ENCODE results near the gene TFF1. TPM values are rescaled to one million over a fixed set of nuclear protein-coding genes. Genes with fewer than 3 reads are reported as not detected.

TFF1 gene
- total RNA-seq, 2 experiments from 2014 or later = 1.1 TPM; not detected in 1

- POLR2A ChIA-PET = no interaction called here
These were observed 10.3 kb downstream of the TFF1 start for GRCh38 chr21:42356046-42356445.

GRCh38 chr21:42353623-42354022 lies 12.7 kb downstream of the TFF1 start:
- TF ChIP-seq CTCF (IDR thresholded peaks at IDR 0.05) = no peak
- ChIA-PET CTCF (interaction anchor here (0.8 kb wide), 1 partner anchor 15 kb away, joined by 3 read pairs; no protein-coding TSS in a partner anchor), POLR2A (interaction anchor here (0.9 kb wide), 1 partner anchor 22 kb away, joined by 3 read pairs; no protein-coding TSS in a partner anchor)
- DNase-seq (no peak), ATAC-seq (no peak)
- intact Hi-C loops (cut with micrococcal nuclease) = no loop called here
- Mint-ChIP-seq H3K27ac (no peak overlapping the region), H3K4me1 (ENCODE audit: low read depth) (no peaks in the 10 kb centered on the region), H3K27me3 (no peaks in the 10 kb centered on the region), H3K9me3 (peaks cover 17% of the 10 kb centered on the region), H3K4me3 (no peak overlapping the region), H3K36me3 (ENCODE audit: low read depth) (peaks cover 2% of the 10 kb centered on the region)

More at GRCh38 chr21:42356046-42356445, 10.3 kb downstream of the TFF1 start:
- Mint-ChIP-seq H3K36me3 (ENCODE audit: low read depth) (peaks cover 2% of the 10 kb centered on the region), H3K4me1 (ENCODE audit: low read depth) (no peaks in the 10 kb centered on the region), H3K27me3 (no peaks in the 10 kb centered on the region), H3K4me3 (no peak overlapping the region), H3K27ac (no peak overlapping the region), H3K9me3 (peaks cover 18% of the 10 kb centered on the region)
- DNase-seq (no peak), ATAC-seq (no peak)
- CTCF ChIA-PET = no interaction called here
- no peak for TF ChIP-seq CTCF (IDR thresholded peaks at IDR 0.05)
- intact Hi-C loops (cut with micrococcal nuclease) = no loop called here

- peaks cover 17% of the 10 kb centered on the region for H3K9me3 Mint-ChIP-seq
- DNase-seq (no peak), ATAC-seq (no peak)
- H3K27me3 Mint-ChIP-seq = no peaks in the 10 kb centered on the region
- ChIA-PET CTCF (no interaction called here), POLR2A (no interaction called here)
- H3K4me1 Mint-ChIP-seq (ENCODE audit: low read depth) = no peaks in the 10 kb centered on the region
- H3K36me3 Mint-ChIP-seq (ENCODE audit: low read depth) = peaks cover 2% of the 10 kb centered on the region
- H3K4me3 Mint-ChIP-seq = no peak overlapping the region
- no peak for TF ChIP-seq CTCF (IDR thresholded peaks at IDR 0.05)
- intact Hi-C loops (cut with micrococcal nuclease) = no loop called here
- H3K27ac Mint-ChIP-seq = no peak overlapping the region
These were observed 13.8 kb downstream of the TFF1 start for GRCh38 chr21:42352441-42353095.

GRCh38 chr21:42351626-42352440 lies 14.5 kb downstream of the TFF1 start:
- intact Hi-C loops (cut with micrococcal nuclease) = no loop called here
- ChIA-PET CTCF (no interaction called here), POLR2A (no interaction called here)
- H3K27ac Mint-ChIP-seq = no peak overlapping the region
- peaks cover 2% of the 10 kb centered on the region for H3K36me3 Mint-ChIP-seq (ENCODE audit: low read depth)
- H3K27me3 Mint-ChIP-seq = no peaks in the 10 kb centered on the region
- H3K9me3 Mint-ChIP-seq = peaks cover 17% of the 10 kb centered on the region
- H3K4me1 Mint-ChIP-seq (ENCODE audit: low read depth) = no peaks in the 10 kb centered on the region
- DNase-seq (no peak), ATAC-seq (no peak)
- no peak overlapping the region for H3K4me3 Mint-ChIP-seq
- no peak for TF ChIP-seq CTCF (IDR thresholded peaks at IDR 0.05)

- POLR2A ChIA-PET = no interaction called here
- DNase-seq (no peak), ATAC-seq (no peak)
- TF ChIP-seq CTCF (IDR thresholded peaks at IDR 0.05) = no peak
- no peak within 1 kb of the TSS for H3K4me3 Mint-ChIP-seq
- H3K27ac Mint-ChIP-seq = no peak within 1 kb of the TSS
- peaks cover 15% of the 10 kb centered on the region for H3K9me3 Mint-ChIP-seq
- H3K4me1 Mint-ChIP-seq (ENCODE audit: low read depth) = no peaks in the 10 kb centered on the region
- peaks cover 2% of the 10 kb centered on the region for H3K36me3 Mint-ChIP-seq (ENCODE audit: low read depth)
- intact Hi-C loops (cut with micrococcal nuclease) = no loop called here
- CTCF ChIA-PET = no interaction called here
- no peaks in the 10 kb centered on the region for H3K27me3 Mint-ChIP-seq
These were observed 15.4 kb downstream of the TFF1 start, which contains the start of gene TFF2 for GRCh38 chr21:42350927-42351426. TSS of gene TFF2 (minus strand) at chr21:42350994. CDS start at chr21:42350957, 37 bp downstream.
